ENCODE data around the gene PPM1L.

DNA sequence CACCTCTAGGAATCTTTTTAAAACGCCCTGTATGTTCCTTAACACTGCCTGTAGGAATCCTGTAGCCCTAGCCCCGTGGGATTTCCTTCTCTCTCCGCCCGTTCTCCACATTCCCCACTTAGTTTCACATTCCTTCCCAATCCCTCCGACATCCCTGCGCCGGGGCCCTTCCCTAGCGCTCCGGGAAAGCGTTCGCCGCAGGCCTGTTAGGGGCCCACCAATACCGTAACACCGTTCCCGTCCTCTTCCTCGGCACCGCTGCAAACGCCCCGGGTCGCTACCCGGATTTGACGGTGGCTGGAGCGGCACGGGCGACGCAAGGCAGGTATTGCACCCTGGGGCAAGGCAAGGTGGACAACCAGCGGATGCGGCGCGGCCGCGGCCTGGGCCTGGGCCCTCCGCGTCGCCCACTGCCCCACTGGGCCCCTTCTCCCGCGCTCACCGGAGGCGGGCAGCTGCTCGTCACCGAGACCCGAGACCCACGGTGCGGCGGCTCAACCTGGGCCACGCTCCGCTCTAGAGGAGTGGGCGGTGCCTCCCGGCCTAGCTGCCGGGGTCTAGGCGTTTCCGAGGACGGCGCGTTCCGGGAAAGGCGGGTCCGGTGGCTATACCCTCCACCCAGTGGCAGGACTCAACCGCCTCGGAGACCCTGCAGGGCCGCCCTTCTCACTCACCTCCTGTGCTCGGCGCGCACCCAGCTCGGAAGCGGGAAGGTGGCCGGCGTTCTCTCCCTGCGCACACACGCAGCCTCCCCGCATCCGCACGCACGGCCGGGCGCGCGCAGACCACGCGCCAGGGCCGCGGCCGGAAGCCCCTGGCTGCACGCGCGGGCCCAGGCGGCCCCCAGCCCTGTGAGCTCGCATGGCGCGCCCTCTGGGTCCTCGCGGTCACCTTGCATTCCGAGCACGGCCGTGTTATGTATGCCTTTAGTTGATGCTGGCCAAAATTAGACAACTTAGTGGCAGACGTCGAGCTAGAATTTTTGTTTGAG, 348.8 kb downstream of the PPM1L start, which contains the start of gene B3GALNT1:
- TF ChIP-seq, protein P1, sequence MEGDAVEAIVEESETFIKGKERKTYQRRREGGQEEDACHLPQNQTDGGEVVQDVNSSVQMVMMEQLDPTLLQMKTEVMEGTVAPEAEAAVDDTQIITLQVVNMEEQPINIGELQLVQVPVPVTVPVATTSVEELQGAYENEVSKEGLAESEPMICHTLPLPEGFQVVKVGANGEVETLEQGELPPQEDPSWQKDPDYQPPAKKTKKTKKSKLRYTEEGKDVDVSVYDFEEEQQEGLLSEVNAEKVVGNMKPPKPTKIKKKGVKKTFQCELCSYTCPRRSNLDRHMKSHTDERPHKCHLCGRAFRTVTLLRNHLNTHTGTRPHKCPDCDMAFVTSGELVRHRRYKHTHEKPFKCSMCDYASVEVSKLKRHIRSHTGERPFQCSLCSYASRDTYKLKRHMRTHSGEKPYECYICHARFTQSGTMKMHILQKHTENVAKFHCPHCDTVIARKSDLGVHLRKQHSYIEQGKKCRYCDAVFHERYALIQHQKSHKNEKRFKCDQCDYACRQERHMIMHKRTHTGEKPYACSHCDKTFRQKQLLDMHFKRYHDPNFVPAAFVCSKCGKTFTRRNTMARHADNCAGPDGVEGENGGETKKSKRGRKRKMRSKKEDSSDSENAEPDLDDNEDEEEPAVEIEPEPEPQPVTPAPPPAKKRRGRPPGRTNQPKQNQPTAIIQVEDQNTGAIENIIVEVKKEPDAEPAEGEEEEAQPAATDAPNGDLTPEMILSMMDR (IDR thresholded peaks at IDR 0.05 in 2 of 3, conservative IDR thresholded peaks at IDR 0.05 in 1 of 3; ENCODE audit: borderline replicate concordance in 1 of 3, insufficient read depth in 1 of 3, low read depth in 2 of 3, low read length in 2 of 3) = no peak
- TF ChIP-seq, protein P2, sequence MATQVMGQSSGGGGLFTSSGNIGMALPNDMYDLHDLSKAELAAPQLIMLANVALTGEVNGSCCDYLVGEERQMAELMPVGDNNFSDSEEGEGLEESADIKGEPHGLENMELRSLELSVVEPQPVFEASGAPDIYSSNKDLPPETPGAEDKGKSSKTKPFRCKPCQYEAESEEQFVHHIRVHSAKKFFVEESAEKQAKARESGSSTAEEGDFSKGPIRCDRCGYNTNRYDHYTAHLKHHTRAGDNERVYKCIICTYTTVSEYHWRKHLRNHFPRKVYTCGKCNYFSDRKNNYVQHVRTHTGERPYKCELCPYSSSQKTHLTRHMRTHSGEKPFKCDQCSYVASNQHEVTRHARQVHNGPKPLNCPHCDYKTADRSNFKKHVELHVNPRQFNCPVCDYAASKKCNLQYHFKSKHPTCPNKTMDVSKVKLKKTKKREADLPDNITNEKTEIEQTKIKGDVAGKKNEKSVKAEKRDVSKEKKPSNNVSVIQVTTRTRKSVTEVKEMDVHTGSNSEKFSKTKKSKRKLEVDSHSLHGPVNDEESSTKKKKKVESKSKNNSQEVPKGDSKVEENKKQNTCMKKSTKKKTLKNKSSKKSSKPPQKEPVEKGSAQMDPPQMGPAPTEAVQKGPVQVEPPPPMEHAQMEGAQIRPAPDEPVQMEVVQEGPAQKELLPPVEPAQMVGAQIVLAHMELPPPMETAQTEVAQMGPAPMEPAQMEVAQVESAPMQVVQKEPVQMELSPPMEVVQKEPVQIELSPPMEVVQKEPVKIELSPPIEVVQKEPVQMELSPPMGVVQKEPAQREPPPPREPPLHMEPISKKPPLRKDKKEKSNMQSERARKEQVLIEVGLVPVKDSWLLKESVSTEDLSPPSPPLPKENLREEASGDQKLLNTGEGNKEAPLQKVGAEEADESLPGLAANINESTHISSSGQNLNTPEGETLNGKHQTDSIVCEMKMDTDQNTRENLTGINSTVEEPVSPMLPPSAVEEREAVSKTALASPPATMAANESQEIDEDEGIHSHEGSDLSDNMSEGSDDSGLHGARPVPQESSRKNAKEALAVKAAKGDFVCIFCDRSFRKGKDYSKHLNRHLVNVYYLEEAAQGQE (IDR thresholded peaks at IDR 0.05; ENCODE audit: low read depth) = no peak
- no peak for TF ChIP-seq CEBPB (IDR thresholded peaks at IDR 0.05; ENCODE audit: low read depth)
- no peak for TF ChIP-seq POLR2A (IDR thresholded peaks at IDR 0.05; ENCODE audit: borderline replicate concordance, extremely low read depth, insufficient read depth, insufficient read length)
- TF ChIP-seq FOSL1 (IDR thresholded peaks at IDR 0.05; ENCODE audit: low read depth) = no peak
- no peak for TF ChIP-seq ZNF274 (IDR thresholded peaks at IDR 0.05; ENCODE audit: low read depth, low read length)

Measured in HCT116 (cell line).